IPS-NIHi7 (cell line): ENCODE measurements around the gene BAHD1.

Experiments
- DNase-seq: peaks from one replicate; pipeline ENCODE4 v3.0.0; 2012; ENCODE audit warnings: mixed read lengths; ENCODE audit errors: extremely low spot score

Gene BAHD1

DNA sequence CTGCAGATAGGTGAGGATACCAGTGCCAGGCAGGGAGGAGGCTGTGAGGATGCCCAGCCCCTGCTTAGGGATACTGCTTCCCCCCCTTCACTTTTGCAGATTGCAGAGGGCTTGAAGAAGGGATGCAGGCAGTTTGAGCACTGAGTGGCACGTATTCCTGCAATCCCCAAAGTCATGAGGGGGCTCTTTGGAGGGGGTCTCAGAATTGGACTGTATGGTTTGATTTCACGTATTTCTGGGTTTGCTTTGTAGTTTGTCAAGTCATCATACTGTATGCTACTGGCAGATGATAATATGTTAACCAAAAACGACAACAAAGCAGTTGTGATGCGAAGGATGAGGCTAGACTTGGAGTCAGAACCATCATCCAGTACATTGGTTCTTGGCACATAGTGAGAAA, 58.1 kb downstream of the BAHD1 start:
- DNase-seq: no peak

- no peak for DNase-seq
Measured at GRCh38 chr15:40499931-40500330, 59.2 kb downstream of the BAHD1 start.

DNA sequence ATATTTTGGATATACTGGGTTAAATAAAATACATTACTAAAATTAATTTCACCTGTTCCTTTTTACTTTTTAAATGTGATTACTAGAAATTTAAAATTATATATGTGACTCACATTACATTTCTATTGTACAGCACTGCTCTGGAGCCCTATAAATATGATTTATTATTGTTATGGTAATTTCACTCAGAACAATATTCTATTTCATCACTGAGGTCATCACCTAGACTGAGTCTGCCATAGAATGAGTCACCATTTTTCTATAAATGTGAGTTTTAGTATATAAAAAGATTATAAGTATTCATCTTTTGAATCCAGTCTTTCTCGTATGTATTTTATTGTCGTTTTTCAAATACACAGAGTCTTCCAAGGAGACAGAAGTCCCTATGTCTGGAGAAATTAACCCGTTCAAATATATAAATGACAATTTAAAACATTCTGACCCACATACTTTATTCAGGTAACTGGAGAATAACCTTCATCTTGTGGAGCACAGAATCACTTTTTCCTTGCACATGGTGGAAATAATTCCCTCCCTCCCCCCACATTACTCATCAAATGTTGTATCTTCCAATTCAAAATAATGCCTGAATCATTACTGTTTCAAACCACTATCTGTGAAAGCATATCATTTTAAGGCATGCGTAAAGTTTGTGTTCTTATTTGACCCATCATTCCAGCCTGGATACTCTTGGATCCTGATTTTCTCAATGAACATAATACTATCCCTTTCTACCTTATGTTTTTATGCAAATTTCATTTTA, 60.0 kb downstream of the BAHD1 start:
- no peak for DNase-seq

DNA sequence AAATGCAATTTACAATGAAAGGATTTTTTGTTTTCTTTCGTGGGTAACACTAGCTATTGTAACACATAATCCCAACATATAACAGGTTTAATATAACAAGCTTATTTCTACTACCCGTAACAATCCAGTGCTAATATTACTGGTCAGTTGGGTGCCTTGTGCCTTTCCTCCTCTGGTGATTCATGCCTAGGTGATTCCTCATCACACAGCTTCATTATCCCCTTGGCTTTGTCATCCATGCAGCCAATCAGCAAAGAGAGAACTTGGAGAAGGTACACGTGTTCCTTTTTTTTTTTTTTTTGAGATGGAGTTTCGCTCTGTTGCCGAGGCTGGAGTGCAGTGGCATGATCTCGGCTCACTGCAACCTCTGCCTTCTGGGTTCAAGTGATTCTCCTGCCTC, 60.7 kb downstream of the BAHD1 start:
- DNase-seq: no peak

DNA sequence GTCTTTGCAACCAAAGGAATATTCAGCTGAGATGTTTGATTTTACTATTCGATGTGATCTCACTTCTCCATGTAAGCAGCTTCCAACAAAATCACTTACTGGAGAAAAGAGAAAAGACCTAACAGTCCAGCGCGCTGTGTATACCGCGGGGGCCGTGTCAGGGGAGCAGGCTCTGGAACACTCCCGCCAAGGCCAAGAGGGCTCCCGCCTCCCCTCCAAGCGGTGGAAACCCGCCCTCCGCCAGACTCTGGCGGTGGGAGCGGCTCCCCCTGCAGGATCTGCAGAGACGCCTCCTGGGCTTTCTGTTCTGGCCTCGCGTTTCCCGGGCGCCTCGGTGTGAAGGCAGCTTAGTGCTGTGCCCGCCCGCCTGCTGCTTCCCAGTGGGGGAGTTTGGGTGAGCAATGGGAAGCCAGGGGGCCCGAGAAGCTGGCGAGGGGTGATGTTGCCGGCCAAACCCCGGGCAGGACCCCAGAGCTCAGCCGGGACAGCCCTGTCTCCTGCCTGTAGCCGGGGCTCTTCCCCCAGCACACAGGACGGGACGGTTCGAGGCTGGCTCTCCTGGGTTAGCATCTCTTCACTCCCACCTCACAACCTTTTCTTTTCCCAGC, 66.3 kb downstream of the BAHD1 start:
- DNase-seq: peak; percentile 96

DNA sequence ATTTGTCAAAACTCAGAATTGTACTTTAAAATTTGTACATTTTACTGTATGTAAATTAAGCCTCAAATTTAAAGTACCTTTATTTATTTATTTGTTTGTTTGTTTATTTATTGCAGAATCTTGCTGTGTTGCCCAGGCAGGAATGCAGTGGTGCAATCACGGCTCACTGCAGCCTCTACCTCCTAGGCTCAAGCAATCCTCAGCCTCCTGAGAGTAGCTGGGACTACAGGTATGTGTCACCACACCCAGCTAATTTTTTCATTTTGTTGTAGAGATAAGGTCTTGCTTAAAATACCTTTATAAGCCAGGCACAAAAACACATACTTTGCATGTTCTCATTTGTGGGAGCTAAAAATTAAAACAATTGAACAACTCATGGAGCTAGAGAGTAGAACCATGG, 67.5 kb downstream of the BAHD1 start:
- DNase-seq: no peak

GRCh38 chr15:40510201-40510600, 69.4 kb downstream of the BAHD1 start:
- DNase-seq: no peak

GRCh38 chr15:40511093-40511471, 70.3 kb downstream of the BAHD1 start:
- DNase-seq: no peak

GRCh38 chr15:40511472-40512133, 70.8 kb downstream of the BAHD1 start:
- DNase-seq: peak; percentile 90

DNA sequence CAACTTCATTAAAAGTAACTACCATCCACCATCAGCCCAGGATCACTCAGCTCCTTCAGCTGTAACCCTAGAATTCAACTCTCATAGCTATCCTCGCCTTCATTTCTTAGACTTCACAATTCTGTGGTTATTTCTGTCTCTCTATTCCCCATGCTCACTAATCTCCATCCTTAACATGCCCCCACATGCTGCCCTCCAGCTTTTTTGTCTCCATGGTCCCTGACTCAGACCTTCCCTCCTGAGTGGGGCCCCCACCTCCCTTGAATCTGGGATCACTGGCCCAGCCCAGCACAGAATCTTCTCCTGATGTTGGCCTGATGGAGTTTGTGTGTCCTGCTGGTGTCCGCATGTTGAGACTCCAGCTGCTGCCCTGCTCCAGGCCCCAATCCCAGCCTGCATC, 71.7 kb downstream of the BAHD1 start:
- DNase-seq: no peak

GRCh38 chr15:40513609-40514008, 72.9 kb downstream of the BAHD1 start:
- no peak for DNase-seq

DNA sequence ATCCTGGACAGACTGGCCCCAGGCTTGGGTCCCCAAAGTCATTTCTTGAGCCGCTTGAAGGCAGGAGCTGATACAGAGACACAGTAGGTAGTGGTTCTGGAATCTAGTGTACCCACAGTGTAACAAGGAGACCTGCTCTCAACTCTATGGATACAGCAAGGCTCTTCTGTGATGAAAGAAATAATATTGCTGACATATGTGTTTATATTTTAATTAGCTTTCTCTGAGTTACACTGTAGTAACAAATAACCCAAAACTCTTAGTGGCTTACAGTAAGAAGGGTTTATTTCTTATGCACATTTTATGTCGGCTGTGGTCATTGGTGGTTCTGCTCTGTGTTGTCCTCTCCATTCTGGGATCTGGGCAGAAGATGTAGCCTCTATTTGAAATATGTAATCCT, 75.6 kb downstream of the BAHD1 start:
- no peak for DNase-seq
